ENCODE data around the gene FOSB. TPM values are rescaled to one million over a fixed set of nuclear protein-coding genes. Genes with fewer than 3 reads are reported as not detected.

FOSB gene
- total and polyA plus RNA-seq, 9 of the 15 experiments (the other 6 are each of a cell fraction or from before 2014, with no cell fraction given): 0.11 to 2.7 (median 0.73) TPM

DNA sequence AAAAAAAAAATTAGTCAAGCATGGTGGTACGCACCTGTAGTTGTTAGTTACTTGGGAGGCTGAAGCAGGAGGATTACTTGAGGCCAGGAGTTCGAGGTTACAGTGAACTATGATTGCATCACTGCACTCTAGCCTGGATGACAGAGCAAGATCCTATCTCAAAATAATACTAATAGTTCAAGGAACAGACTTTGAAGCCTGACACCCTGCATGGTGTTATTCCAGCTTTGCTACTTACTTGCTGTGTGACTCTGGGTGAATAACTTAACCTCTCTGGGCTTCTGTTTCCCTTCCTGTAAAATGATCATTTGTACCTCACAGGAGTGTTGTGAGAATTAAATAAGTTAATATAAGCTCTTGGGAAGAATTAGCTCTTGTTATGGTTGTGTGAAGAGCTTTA is 3.5 kb upstream of the FOSB start:
- Histone ChIP-seq H4K20me1 (replicated peaks; ENCODE audit: control insufficient read depth, insufficient read depth, low read length) (no peaks in the 10 kb centered on the region), H3K79me2 (ENCODE audit: control insufficient read depth, insufficient read depth, low read length) (no peaks in the 10 kb centered on the region), H3K9me3 (replicated peaks; ENCODE audit: control insufficient read depth, insufficient read depth, low read depth, low read length) (no peaks in the 10 kb centered on the region), H3K4me1 (replicated peaks in 1 of 2; ENCODE audit: control insufficient read depth in 2 of 2, insufficient read depth in 2 of 2, low read length in 2 of 2) (peaks cover 11 to 27% of the 10 kb centered on the region in 2 experiments; a peak in 4 of 5 replicates), H3K4me2 (ENCODE audit: insufficient read depth, low read length) (no peak overlapping the region), H3K36me3 (ENCODE audit: control insufficient read depth, insufficient read depth, low read length) (no peaks in the 10 kb centered on the region), H3K27ac (ENCODE audit: extremely low read depth, low read depth, low read length) (no peak overlapping the region), H2AFZ (ENCODE audit: low read depth, low read length) (no peak overlapping the region), H3K27me3 (ENCODE audit: control insufficient read depth in 2 of 2, insufficient read depth in 2 of 2, low read length in 2 of 2) (no peaks in the 10 kb centered on the region), H3K9me1 (ENCODE audit: control insufficient read depth, insufficient read depth, low read length) (no peaks in the 10 kb centered on the region), H3K9ac (ENCODE audit: insufficient read depth in 1 of 2, low read depth in 2 of 2, low read length in 2 of 2) (no peak overlapping the region), H3K4me3 (no peak overlapping the region)
- in situ Hi-C loops (cut with MboI) (no loop called here), intact Hi-C loops (cut with micrococcal nuclease) (no loop called here)
- POLR2A ChIA-PET: no interaction called here
- 23% methylated on average over 2 of the region's 2 CpGs for WGBS (ENCODE audit: insufficient coverage, low coverage, missing lambda C conversion rate)
- peak; percentile 37 for FAIRE-seq
- no peak for DNase-seq (ENCODE audit: extremely low read depth in 1 of 4, low spot score in 3 of 4)
- no peak for ATAC-seq
- no TSS peak for BruUV-seq (replicated peaks)
- CTCF ChIA-PET (ENCODE audit: low intra/inter-chr PET ratio): interaction anchor here (0.7 to 1.5 kb wide), 2 partner anchors 25 to 109 kb away, joined by 3 to 5 read pairs; no protein-coding TSS in a partner anchor
- TF ChIP-seq ZFX (CRISPR knock-in tag; IDR thresholded peaks at IDR 0.05) (no peak), RBBP5 (IDR thresholded peaks at IDR 0.05; ENCODE audit: borderline replicate concordance, insufficient read depth, low read length, poor library complexity, severe bottlenecking) (no peak), CBX5 (IDR thresholded peaks at IDR 0.05; ENCODE audit: borderline replicate concordance, low read depth) (no peak), GATAD2B (IDR thresholded peaks at IDR 0.05; ENCODE audit: borderline replicate concordance) (no peak), CAMTA2 (CRISPR knock-in tag; conservative IDR thresholded peaks at IDR 0.05) (no peak), CREM (IDR thresholded peaks at IDR 0.05; ENCODE audit: low read depth) (no peak), PCBP2 (IDR thresholded peaks at IDR 0.05; ENCODE audit: low read depth, low read length, poor library complexity, severe bottlenecking) (no peak), ZNF830 (CRISPR knock-in tag; IDR thresholded peaks at IDR 0.05) (no peak), NCOA6 (IDR thresholded peaks at IDR 0.05) (no peak), EGR1 (conservative IDR thresholded peaks at IDR 0.05) (no peak), DACH1 (IDR thresholded peaks at IDR 0.05; ENCODE audit: partially characterized antibody) (peak; percentile 21), BRD9 (IDR thresholded peaks at IDR 0.05; ENCODE audit: low read depth, partially characterized antibody) (peak; percentile 38), MEF2A (IDR thresholded peaks at IDR 0.05; ENCODE audit: control insufficient read depth, low read depth, low read length) (no peak), TCF7 (IDR thresholded peaks at IDR 0.05; ENCODE audit: borderline replicate concordance) (no peak), ZNF583 (CRISPR knock-in tag; IDR thresholded peaks at IDR 0.05) (no peak), ETV1 (tag; conservative IDR thresholded peaks at IDR 0.05; ENCODE audit: low read depth) (no peak), ZNF717 (CRISPR knock-in tag; IDR thresholded peaks at IDR 0.05) (no peak), RAD51 (IDR thresholded peaks at IDR 0.05; ENCODE audit: borderline replicate concordance, low read depth) (no peak), EP400 (IDR thresholded peaks at IDR 0.05) (no peak)
- TF ChIP-seq, protein P1, sequence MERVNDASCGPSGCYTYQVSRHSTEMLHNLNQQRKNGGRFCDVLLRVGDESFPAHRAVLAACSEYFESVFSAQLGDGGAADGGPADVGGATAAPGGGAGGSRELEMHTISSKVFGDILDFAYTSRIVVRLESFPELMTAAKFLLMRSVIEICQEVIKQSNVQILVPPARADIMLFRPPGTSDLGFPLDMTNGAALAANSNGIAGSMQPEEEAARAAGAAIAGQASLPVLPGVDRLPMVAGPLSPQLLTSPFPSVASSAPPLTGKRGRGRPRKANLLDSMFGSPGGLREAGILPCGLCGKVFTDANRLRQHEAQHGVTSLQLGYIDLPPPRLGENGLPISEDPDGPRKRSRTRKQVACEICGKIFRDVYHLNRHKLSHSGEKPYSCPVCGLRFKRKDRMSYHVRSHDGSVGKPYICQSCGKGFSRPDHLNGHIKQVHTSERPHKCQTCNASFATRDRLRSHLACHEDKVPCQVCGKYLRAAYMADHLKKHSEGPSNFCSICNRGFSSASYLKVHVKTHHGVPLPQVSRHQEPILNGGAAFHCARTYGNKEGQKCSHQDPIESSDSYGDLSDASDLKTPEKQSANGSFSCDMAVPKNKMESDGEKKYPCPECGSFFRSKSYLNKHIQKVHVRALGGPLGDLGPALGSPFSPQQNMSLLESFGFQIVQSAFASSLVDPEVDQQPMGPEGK (CRISPR knock-in tag; IDR thresholded peaks at IDR 0.05; ENCODE audit: borderline replicate concordance): no peak
- TF ChIP-seq, protein P2, sequence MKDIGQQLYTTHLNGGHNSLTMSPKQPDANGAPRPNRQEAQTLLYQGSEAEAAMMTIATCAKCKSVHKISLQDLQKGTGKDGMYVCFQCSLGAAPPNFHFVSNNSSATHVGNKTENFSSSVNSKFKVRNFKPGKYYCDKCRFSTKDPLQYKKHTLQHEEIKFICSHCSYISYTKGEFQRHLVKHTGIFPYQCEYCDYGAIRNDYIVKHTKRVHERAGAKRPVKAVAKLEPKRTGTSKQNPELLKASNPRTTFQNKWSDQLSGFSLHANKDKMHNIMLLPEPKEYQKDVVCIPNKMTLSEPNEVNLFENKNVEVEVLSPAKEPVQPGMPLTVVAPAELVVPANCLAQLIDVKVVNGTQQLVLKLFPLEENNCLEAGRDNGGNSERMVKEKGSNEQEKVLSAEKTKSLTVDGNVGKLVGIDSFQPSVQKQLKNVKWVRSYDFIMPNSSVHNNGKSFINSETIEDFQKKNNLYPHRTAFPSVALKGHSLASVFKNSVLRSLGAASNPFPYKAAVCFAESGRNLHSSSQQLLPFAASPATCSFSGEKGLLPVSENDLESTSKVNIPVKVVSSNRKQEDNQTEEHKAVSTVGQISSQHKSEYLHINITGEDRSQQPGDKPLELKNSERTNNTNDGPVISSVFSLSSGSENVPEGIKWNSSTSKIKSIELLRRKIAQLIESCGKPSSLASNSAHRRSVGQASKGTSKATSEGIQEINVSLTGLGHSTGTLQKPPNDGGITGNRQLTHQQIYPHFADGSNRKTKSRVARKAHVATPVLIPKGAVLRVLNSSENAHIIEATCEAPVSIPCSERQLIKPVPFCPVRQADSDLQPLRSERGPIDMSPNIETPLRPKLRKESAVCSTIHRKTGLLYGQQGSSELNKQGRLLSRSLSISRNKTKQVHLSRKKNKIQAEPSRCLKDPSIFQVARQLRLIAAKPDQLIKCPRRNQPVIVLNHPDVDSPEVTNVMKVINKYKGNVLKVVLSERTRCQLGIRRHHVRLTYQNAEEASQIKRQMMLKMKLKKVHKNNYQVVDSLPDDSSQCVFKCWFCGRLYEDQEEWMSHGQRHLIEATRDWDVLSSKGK (CRISPR knock-in tag; IDR thresholded peaks at IDR 0.05): no peak
